ENCODE measurements around the gene PAPPA2.

PAPPA2 gene

GRCh38 chr1:176863613-176864012, 400.6 kb downstream of the PAPPA2 start:
- DNase-seq (ENCODE audit: low read depth) = no peak

- no peak for DNase-seq (ENCODE audit: low read depth)
Observed at GRCh38 chr1:176864211-176864610, 401.2 kb downstream of the PAPPA2 start.

- DNase-seq (ENCODE audit: low read depth) = no peak
Observed at GRCh38 chr1:176866011-176866714, 403.2 kb downstream of the PAPPA2 start.

- DNase-seq (ENCODE audit: low read depth) = no peak
Observed at GRCh38 chr1:176869577-176869976, 406.6 kb downstream of the PAPPA2 start.

GRCh38 chr1:176876966-176877515, 414.1 kb downstream of the PAPPA2 start:
- DNase-seq (ENCODE audit: low read depth) = no peak

- DNase-seq (ENCODE audit: low read depth) = no peak
Observed at GRCh38 chr1:176877557-176877956, 414.6 kb downstream of the PAPPA2 start.

GRCh38 chr1:176878750-176879536, 416.0 kb downstream of the PAPPA2 start:
- no peak for DNase-seq (ENCODE audit: low read depth)

- no peak for DNase-seq (ENCODE audit: low read depth)
Observed at GRCh38 chr1:176879784-176880620, 417.0 kb downstream of the PAPPA2 start.

- DNase-seq (ENCODE audit: low read depth) = peak; percentile 29
Observed at GRCh38 chr1:176880955-176881595, 418.1 kb downstream of the PAPPA2 start.

GRCh38 chr1:176884286-176884685, 421.3 kb downstream of the PAPPA2 start:
- no peak for DNase-seq (ENCODE audit: low read depth)

GRCh38 chr1:176884911-176885310, 421.9 kb downstream of the PAPPA2 start:
- no peak for DNase-seq (ENCODE audit: low read depth)

GRCh38 chr1:176885341-176885740, 422.4 kb downstream of the PAPPA2 start:
- DNase-seq (ENCODE audit: low read depth) = no peak

GRCh38 chr1:176885751-176886150, 422.8 kb downstream of the PAPPA2 start:
- DNase-seq (ENCODE audit: low read depth) = no peak

GRCh38 chr1:176888471-176889032, 425.6 kb downstream of the PAPPA2 start:
- no peak for DNase-seq (ENCODE audit: low read depth)

- DNase-seq (ENCODE audit: low read depth) = no peak
Observed at GRCh38 chr1:176893625-176894352, 430.8 kb downstream of the PAPPA2 start.

- DNase-seq (ENCODE audit: low read depth) = no peak
Observed at GRCh38 chr1:176894450-176894849, 431.5 kb downstream of the PAPPA2 start.
